Upper lobe of right lung (tissue), 1 donor: ENCODE data around the gene TM7SF3. TPM values are rescaled to one million over a fixed set of nuclear protein-coding genes. Genes with fewer than 3 reads are reported as not detected.
A peak's percentile ranks its signal among the peaks of the same experiment; 100 is the strongest.

Experiments
- ATAC-seq: fragments of 200-7000 bp; cut with Tn5 transposase; one replicate; pipeline ENCODE4 v1.9.1; 2020; ENCODE audit warnings: mild to moderate bottlenecking, moderate library complexity
- DNase-seq: peaks from one replicate; pipeline ENCODE4 v3.0.0-alpha.2; 2020
- H3K27ac ChIP-seq: fragments of 200-600 bp; one replicate; pipeline ENCODE4 v1.8.0; 2022
- H3K27me3 ChIP-seq: fragments of 200-600 bp; one replicate; pipeline ENCODE4 v1.8.0; 2022; ENCODE audit warnings: mild to moderate bottlenecking
- H3K36me3 ChIP-seq: fragments of 200-600 bp; one replicate; pipeline ENCODE4 v1.8.0; 2022
- H3K4me1 ChIP-seq: fragments of 200-600 bp; one replicate; pipeline ENCODE4 v1.8.0; 2022
- H3K4me3 ChIP-seq: fragments of 200-600 bp; one replicate; pipeline ENCODE4 v1.8.0; 2022; ENCODE audit warnings: mild to moderate bottlenecking
- H3K9me3 ChIP-seq: fragments of 200-600 bp; one replicate; pipeline ENCODE4 v1.8.0; 2022
- CTCF ChIP-seq: fragments of 200-600 bp; IDR thresholded peaks from one replicate; pipeline ENCODE4 v1.8.0; 2022; ENCODE audit warnings: antibody characterized with exemption
- intact Hi-C: fragments of 100-400 bp; cut with DNase I; formaldehyde crosslinking; loops from one replicate; pipeline ENCODE4 v1.11.0; 2022
- total RNA-seq: library from RNA; stranded (reverse); fragmentation: NEBNext Ultra II Directional; extraction: Animal tissue kit (Norgen Biotek cat#: 25700); gene quantifications from one replicate; pipeline ENCODE4 v1.2.1, GENCODE V29; 2021
- donor health status: DM: no; HTN: yes; CAD: no; lungs with severe emphysema.

TM7SF3 gene
- total RNA-seq, 1 donor from 2014 or later = 68.9 TPM

- Histone ChIP-seq H3K9me3 (no peaks in the 10 kb centered on the region), H3K4me3 (no peak overlapping the region), H3K36me3 (peaks cover 47% of the 10 kb centered on the region), H3K27me3 (no peaks in the 10 kb centered on the region), H3K27ac (no peak overlapping the region), H3K4me1 (peaks cover 6% of the 10 kb centered on the region)
- intact Hi-C loops = no loop called here
- TF ChIP-seq CTCF = no peak
- ATAC-seq (no peak), DNase-seq (no peak)
These were observed 25.5 kb downstream of the TM7SF3 start for GRCh38 chr12:26988703-26989102.

GRCh38 chr12:26987634-26988424 is 26.4 kb downstream of the TM7SF3 start:
- no peak for TF ChIP-seq CTCF
- H3K27ac ChIP-seq = no peak overlapping the region
- ATAC-seq = peak; percentile 63

GRCh38 chr12:26982866-26983265 is 31.3 kb downstream of the TM7SF3 start:
- Histone ChIP-seq H3K27me3 (no peaks in the 10 kb centered on the region), H3K4me3 (no peak overlapping the region), H3K4me1 (peaks cover 6% of the 10 kb centered on the region), H3K36me3 (peaks cover 50% of the 10 kb centered on the region), H3K27ac (no peak overlapping the region), H3K9me3 (no peaks in the 10 kb centered on the region)
- intact Hi-C loops = no loop called here
- DNase-seq = no peak
- no peak for TF ChIP-seq CTCF
- no peak for ATAC-seq

More at GRCh38 chr12:26987634-26988424, 26.4 kb downstream of the TM7SF3 start:
- no peaks in the 10 kb centered on the region for H3K27me3 ChIP-seq
- H3K4me3 ChIP-seq = no peak overlapping the region
- intact Hi-C loops = no loop called here
- DNase-seq = no peak
- H3K36me3 ChIP-seq = peaks cover 50% of the 10 kb centered on the region
- H3K9me3 ChIP-seq = no peaks in the 10 kb centered on the region
- peaks cover 6% of the 10 kb centered on the region for H3K4me1 ChIP-seq

GRCh38 chr12:26979733-26980132 is 34.5 kb downstream of the TM7SF3 start:
- no peak for TF ChIP-seq CTCF
- Histone ChIP-seq H3K36me3 (peaks cover 51% of the 10 kb centered on the region), H3K9me3 (no peaks in the 10 kb centered on the region), H3K27ac (no peak overlapping the region), H3K4me1 (no peaks in the 10 kb centered on the region), H3K4me3 (no peak overlapping the region), H3K27me3 (no peaks in the 10 kb centered on the region)
- DNase-seq (no peak), ATAC-seq (no peak)
- intact Hi-C loops = no loop called here

GRCh38 chr12:26978801-26979200 is 35.4 kb downstream of the TM7SF3 start:
- ATAC-seq (no peak), DNase-seq (no peak)
- Histone ChIP-seq H3K27me3 (no peaks in the 10 kb centered on the region), H3K36me3 (peaks cover 53% of the 10 kb centered on the region), H3K4me1 (no peaks in the 10 kb centered on the region), H3K9me3 (no peaks in the 10 kb centered on the region), H3K4me3 (no peak overlapping the region), H3K27ac (no peak overlapping the region)
- intact Hi-C loops = no loop called here
- no peak for TF ChIP-seq CTCF
